Measurements from ENCODE around the gene CFAP46.

DNA sequence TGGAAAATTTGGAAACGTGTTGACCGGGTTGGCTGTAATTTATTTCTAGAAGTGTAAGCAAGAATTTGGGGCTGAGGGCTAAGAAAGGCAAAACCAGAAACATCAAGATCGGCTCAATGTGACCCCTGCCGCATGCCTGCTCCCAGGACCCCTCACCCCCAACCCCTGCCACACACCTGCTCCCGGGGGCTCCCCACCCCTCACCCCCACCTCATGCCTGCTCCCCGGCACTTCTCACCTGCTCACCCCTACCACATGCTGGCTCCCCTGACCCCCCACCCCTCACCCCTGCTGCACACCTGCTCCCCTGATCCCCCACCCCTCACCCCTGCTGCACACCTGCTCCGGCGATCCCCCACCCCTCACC lies 19.0 kb upstream of the CFAP46 start:
- TF ChIP-seq, protein P1, sequence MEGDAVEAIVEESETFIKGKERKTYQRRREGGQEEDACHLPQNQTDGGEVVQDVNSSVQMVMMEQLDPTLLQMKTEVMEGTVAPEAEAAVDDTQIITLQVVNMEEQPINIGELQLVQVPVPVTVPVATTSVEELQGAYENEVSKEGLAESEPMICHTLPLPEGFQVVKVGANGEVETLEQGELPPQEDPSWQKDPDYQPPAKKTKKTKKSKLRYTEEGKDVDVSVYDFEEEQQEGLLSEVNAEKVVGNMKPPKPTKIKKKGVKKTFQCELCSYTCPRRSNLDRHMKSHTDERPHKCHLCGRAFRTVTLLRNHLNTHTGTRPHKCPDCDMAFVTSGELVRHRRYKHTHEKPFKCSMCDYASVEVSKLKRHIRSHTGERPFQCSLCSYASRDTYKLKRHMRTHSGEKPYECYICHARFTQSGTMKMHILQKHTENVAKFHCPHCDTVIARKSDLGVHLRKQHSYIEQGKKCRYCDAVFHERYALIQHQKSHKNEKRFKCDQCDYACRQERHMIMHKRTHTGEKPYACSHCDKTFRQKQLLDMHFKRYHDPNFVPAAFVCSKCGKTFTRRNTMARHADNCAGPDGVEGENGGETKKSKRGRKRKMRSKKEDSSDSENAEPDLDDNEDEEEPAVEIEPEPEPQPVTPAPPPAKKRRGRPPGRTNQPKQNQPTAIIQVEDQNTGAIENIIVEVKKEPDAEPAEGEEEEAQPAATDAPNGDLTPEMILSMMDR (IDR thresholded peaks at IDR 0.05; ENCODE audit: control extremely low read depth in 1 of 3, insufficient read depth in 1 of 3, low read depth in 1 of 3, low read length in 3 of 3): no peak
- TF ChIP-seq RNF2 (IDR thresholded peaks at IDR 0.05; ENCODE audit: borderline replicate concordance, low read depth, low read length, missing control alignments, poor library complexity, severe bottlenecking): no peak
